ENCODE measurements around the gene GATAD2A. TPM values are rescaled to one million over a fixed set of nuclear protein-coding genes. Genes with fewer than 3 reads are reported as not detected.

GATAD2A gene
- total and polyA plus RNA-seq, 8 donors: 9.3 to 119 (median 20.2) TPM

DNA sequence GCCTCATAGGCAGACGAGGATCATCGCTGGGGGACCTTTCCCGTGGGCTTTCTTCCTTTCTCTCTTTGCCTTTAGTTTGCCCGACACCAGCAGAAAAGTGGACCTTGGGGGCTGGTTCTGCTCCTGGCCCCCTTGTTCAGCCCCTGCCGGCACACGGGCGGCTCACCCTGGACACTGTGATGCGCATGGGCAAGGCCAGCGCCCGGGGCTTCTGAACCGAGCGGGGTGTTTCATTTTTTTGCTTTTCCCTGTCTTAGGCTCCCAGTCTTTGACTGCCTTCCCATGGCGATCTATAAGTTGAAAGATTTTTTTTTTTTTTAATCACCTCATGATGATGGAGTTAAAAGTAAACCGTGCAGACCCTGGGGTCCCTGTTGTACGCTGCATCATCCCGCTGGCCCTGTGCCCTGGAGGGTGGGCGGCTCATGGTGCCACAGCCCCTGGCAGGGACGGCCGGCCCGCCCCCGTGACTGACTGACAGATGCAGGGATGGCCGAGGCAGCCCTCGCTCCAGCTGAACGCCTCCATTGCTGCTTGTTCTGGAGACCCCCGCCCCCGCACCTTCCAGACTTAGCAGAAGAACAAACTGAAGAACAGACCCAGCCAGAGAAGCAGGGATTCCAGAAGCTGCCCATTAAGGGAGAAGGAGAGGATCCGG is 100.3 kb downstream of the GATAD2A start:
- Histone ChIP-seq H3K36me3 (peaks cover 41 to 77% (median 75%) of the 10 kb centered on the region in 4 donors), H3K9me3 (no peaks in the 10 kb centered on the region), H3K27me3 (no peaks in the 10 kb centered on the region), H3K4me1 (no peaks in the 10 kb centered on the region), H3K27ac (no peak overlapping the region), H3K4me3 (no peak overlapping the region)
- DNase-seq: no peak
- TF ChIP-seq CTCF (IDR thresholded peaks at IDR 0.05): no peak
- no peak for TF ChIP-seq POLR2A (IDR thresholded peaks at IDR 0.05)
- no peak for TF ChIP-seq EP300 (IDR thresholded peaks at IDR 0.05)
- no peak for TF ChIP-seq POLR2AphosphoS5 (IDR thresholded peaks at IDR 0.05)
- WGBS, 5 donors: 89 to 92% (median 91%) methylated on average over 27 of the region's 27 CpGs
- intact Hi-C loops (cut with DNase I; ENCODE audit: low total_unique reads): no loop called here

- Histone ChIP-seq H3K27me3 (no peaks in the 10 kb centered on the region), H3K4me1 (no peaks in the 10 kb centered on the region), H3K4me3 (no peak overlapping the region), H3K9me3 (no peaks in the 10 kb centered on the region), H3K27ac (no peak overlapping the region), H3K36me3 (peaks cover 34 to 69% (median 67%) of the 10 kb centered on the region in 4 donors)
- WGBS, 5 donors: 88 to 92% (median 89%) methylated on average over 12 of the region's 12 CpGs
- TF ChIP-seq POLR2AphosphoS5 (IDR thresholded peaks at IDR 0.05): no peak
- no peak for TF ChIP-seq CTCF (IDR thresholded peaks at IDR 0.05)
- TF ChIP-seq EP300 (IDR thresholded peaks at IDR 0.05): no peak
- no peak for TF ChIP-seq POLR2A (IDR thresholded peaks at IDR 0.05)
- DNase-seq: no peak
- intact Hi-C loops (cut with DNase I; ENCODE audit: low total_unique reads): no loop called here
These were observed 101.1 kb downstream of the GATAD2A start for GRCh38 chr19:19506592-19506991.

- peaks cover 26 to 61% (median 59%) of the 10 kb centered on the region in 4 donors for H3K36me3 ChIP-seq
- DNase-seq: no peak
- no peaks in the 10 kb centered on the region for H3K27me3 ChIP-seq
- H3K27ac ChIP-seq: no peak overlapping the region
- H3K4me1 ChIP-seq: no peaks in the 10 kb centered on the region
- TF ChIP-seq POLR2A (IDR thresholded peaks at IDR 0.05) (no peak), EP300 (IDR thresholded peaks at IDR 0.05) (no peak), CTCF (IDR thresholded peaks at IDR 0.05) (no peak), POLR2AphosphoS5 (IDR thresholded peaks at IDR 0.05) (no peak)
- H3K9me3 ChIP-seq: no peaks in the 10 kb centered on the region
- intact Hi-C loops (cut with DNase I; ENCODE audit: low total_unique reads): no loop called here
- 79 to 91% (median 89%) methylated on average over 6 to 8 of the region's 8 CpGs for WGBS, 5 donors
- no peak overlapping the region for H3K4me3 ChIP-seq
These were observed 101.9 kb downstream of the GATAD2A start for GRCh38 chr19:19507354-19507753.

DNA sequence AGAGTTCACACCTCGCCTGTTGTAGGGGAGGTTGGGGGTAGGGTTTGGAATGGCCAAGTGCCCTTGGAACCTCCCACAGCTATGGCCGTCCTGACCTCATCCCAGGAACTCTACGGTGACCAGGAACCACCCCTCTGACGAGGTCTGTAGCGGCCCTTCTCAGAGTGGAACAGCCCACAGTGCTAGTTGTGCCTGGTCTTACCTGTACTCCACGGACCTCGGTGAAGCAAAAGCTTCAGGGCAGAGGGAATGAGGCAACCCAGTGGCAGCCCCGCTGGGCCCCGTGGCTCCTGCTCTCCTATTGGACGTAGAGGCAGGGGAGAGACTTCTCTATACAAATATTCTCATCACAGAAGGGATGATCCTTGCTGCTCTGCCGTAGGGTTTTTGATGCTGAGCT is 102.7 kb downstream of the GATAD2A start:
- no peak overlapping the region for H3K4me3 ChIP-seq
- H3K9me3 ChIP-seq: no peaks in the 10 kb centered on the region
- DNase-seq: no peak
- intact Hi-C loops (cut with DNase I; ENCODE audit: low total_unique reads): no loop called here
- no peak overlapping the region for H3K27ac ChIP-seq
- H3K27me3 ChIP-seq: no peaks in the 10 kb centered on the region
- H3K36me3 ChIP-seq: peaks cover 20 to 53% (median 50%) of the 10 kb centered on the region in 4 donors
- WGBS, 5 donors: 78 to 87% (median 83%) methylated on average over 11 of the region's 11 CpGs
- TF ChIP-seq POLR2A (IDR thresholded peaks at IDR 0.05): no peak
- no peak for TF ChIP-seq POLR2AphosphoS5 (IDR thresholded peaks at IDR 0.05)
- TF ChIP-seq CTCF (IDR thresholded peaks at IDR 0.05): no peak
- no peak for TF ChIP-seq EP300 (IDR thresholded peaks at IDR 0.05)
- no peaks in the 10 kb centered on the region for H3K4me1 ChIP-seq

Measured in stomach (tissue), 9 donors.